ENCODE results near the gene TMEM170A.

The TMEM170A gene

GRCh38 chr16:75402159-75402820, 62.2 kb downstream of the TMEM170A start:
- Mint-ChIP-seq H3K4me1 (peaks cover 11% of the 10 kb centered on the region), H3K9me3 (no peaks in the 10 kb centered on the region), H3K4me3 (peak overlapping the region in 1 of 2 donors; percentile 32), H3K27me3 (no peaks in the 10 kb centered on the region), H3K27ac (peak overlapping the region; percentile 72 to 84)
- DNase-seq (no peak), ATAC-seq (no peak)

GRCh38 chr16:75401691-75402090, 62.8 kb downstream of the TMEM170A start:
- peaks cover 11% of the 10 kb centered on the region for H3K4me1 Mint-ChIP-seq
- H3K9me3 Mint-ChIP-seq, result no peaks in the 10 kb centered on the region
- no peak for DNase-seq
- no peak for ATAC-seq
- peak overlapping the region in 1 of 2 donors; percentile 84 for H3K27ac Mint-ChIP-seq
- no peaks in the 10 kb centered on the region for H3K27me3 Mint-ChIP-seq
- peak overlapping the region in 1 of 2 donors; percentile 3 for H3K4me3 Mint-ChIP-seq

- DNase-seq, result no peak
- no peaks in the 10 kb centered on the region for H3K9me3 Mint-ChIP-seq
- peaks cover 11% of the 10 kb centered on the region for H3K4me1 Mint-ChIP-seq
- no peaks in the 10 kb centered on the region for H3K27me3 Mint-ChIP-seq
- no peak for ATAC-seq
- H3K4me3 Mint-ChIP-seq, result no peak overlapping the region
- no peak overlapping the region for H3K27ac Mint-ChIP-seq
These were observed 66.2 kb downstream of the TMEM170A start for GRCh38 chr16:75398333-75398732.

- Mint-ChIP-seq H3K9me3 (no peaks in the 10 kb centered on the region), H3K27me3 (no peaks in the 10 kb centered on the region), H3K4me1 (no peaks in the 10 kb centered on the region), H3K4me3 (no peak overlapping the region), H3K27ac (no peak overlapping the region)
- DNase-seq (no peak), ATAC-seq (no peak)
These were observed 69.5 kb downstream of the TMEM170A start for GRCh38 chr16:75394941-75395340.

Data from stimulated activated naive CD8-positive, alpha-beta T cell treated with anti-CD3 and anti-CD28 coated beads, Interleukin-15, amount 100 ng/mL, for 72 hours (primary cell).